GM12878 (cell line): ENCODE results near the gene HSD17B13.

Source experiments
- ATF7 ChIP-seq: fragments of 450-650 bp; IDR thresholded peaks from 2 replicates; pipeline ENCODE4 v1.6.1; 2016; ENCODE audit warnings: low read depth, mild to moderate bottlenecking
- EP300 ChIP-seq, 2 experiments: fragments of 150-350 bp in 1 of 2; IDR thresholded peaks; 2 replicates each; pipeline ENCODE4 v1.6.1; 2011 to 2012; ENCODE audit warnings: low read depth in 2 of 2, low read length in 2 of 2, borderline replicate concordance in 1 of 2, improper control_type of control experiment in 1 of 2, inconsistent platforms in 1 of 2; ENCODE audit not compliant: control insufficient read depth in 1 of 2
- FOXK2 ChIP-seq: fragments of 450-650 bp; IDR thresholded peaks from 2 replicates; pipeline ENCODE4 v1.6.1; 2017; ENCODE audit warnings: mild to moderate bottlenecking, moderate library complexity
- NFYA ChIP-seq: IDR thresholded peaks from 2 replicates; pipeline ENCODE4 v1.6.1; 2011; ENCODE audit warnings: low read depth, mild to moderate bottlenecking, low read length, improper control_type of control experiment, borderline replicate concordance
- POLR2A ChIP-seq: IDR thresholded peaks from 2 replicates; pipeline ENCODE4 v1.6.1; 2011; ENCODE audit warnings: low read depth, mild to moderate bottlenecking, low read length
- RFX5 ChIP-seq: IDR thresholded peaks from 2 replicates; pipeline ENCODE4 v1.6.1; 2011; ENCODE audit warnings: low read depth, low read length, improper control_type of control experiment
- SIX5 ChIP-seq: IDR thresholded peaks from 2 replicates; pipeline ENCODE4 v1.6.1; 2011; ENCODE audit warnings: mild to moderate bottlenecking, low read depth, low read length, moderate library complexity; ENCODE audit not compliant: severe bottlenecking
- ZNF274 ChIP-seq: IDR thresholded peaks from one replicate; pipeline ENCODE4 v1.8.0; 2011; ENCODE audit not compliant: insufficient read length, insufficient read depth
- TF ChIP-seq, protein P1 (sequence below), 3 experiments: IDR thresholded peaks in 2 of 3; conservative IDR thresholded peaks in 1 of 3; 2 replicates each; pipeline ENCODE4 v1.5.1; 2011; ENCODE audit warnings: low read depth in 3 of 3, low read length in 3 of 3, mild to moderate bottlenecking in 3 of 3, control low read depth in 2 of 3, moderate library complexity in 2 of 3, inconsistent platforms in 1 of 3, mixed read lengths in 1 of 3; ENCODE audit not compliant: control insufficient read depth in 2 of 3, insufficient read depth in 1 of 3; ENCODE audit errors: extremely low read depth in 1 of 3

DNA sequence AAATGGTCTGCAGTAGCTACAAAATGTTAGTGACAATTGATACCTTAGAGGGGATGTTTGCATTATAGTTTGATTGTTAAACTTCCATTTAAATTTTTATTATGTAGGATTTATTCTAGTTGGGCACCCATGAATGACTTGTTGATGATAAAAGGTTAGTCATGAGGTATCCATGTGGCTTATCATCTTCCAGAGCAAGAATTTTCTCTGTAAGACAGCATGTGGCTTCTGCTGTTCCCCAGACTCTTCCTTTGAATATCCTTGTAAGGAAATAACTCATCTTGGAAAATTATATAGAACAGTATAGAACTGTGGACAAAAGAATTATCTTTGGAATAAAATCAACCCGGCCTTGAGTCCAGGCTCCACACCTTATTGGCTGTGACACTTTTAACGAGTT is 62.2 kb downstream of the HSD17B13 start:
- TF ChIP-seq RFX5 (no peak), NFYA (no peak), POLR2A (no peak), FOXK2 (no peak), ZNF274 (no peak), SIX5 (no peak), EP300 (IDR thresholded peaks at IDR 0.05; ENCODE audit: borderline replicate concordance in 1 of 2, control insufficient read depth in 1 of 2, low read depth in 2 of 2, low read length in 2 of 2) (no peak), ATF7 (no peak)
- TF ChIP-seq, protein P1, sequence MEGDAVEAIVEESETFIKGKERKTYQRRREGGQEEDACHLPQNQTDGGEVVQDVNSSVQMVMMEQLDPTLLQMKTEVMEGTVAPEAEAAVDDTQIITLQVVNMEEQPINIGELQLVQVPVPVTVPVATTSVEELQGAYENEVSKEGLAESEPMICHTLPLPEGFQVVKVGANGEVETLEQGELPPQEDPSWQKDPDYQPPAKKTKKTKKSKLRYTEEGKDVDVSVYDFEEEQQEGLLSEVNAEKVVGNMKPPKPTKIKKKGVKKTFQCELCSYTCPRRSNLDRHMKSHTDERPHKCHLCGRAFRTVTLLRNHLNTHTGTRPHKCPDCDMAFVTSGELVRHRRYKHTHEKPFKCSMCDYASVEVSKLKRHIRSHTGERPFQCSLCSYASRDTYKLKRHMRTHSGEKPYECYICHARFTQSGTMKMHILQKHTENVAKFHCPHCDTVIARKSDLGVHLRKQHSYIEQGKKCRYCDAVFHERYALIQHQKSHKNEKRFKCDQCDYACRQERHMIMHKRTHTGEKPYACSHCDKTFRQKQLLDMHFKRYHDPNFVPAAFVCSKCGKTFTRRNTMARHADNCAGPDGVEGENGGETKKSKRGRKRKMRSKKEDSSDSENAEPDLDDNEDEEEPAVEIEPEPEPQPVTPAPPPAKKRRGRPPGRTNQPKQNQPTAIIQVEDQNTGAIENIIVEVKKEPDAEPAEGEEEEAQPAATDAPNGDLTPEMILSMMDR (IDR thresholded peaks at IDR 0.05 in 2 of 3, conservative IDR thresholded peaks at IDR 0.05 in 1 of 3; ENCODE audit: control insufficient read depth in 2 of 3, extremely low read depth in 1 of 3, insufficient read depth in 1 of 3, low read depth in 3 of 3, low read length in 3 of 3): no peak
